HFF-Myc (cell line): ENCODE data around the gene ITPK1.
A peak's percentile ranks its signal among the peaks of the same experiment; 100 is the strongest.

Experiments used
- DNase-seq: peaks from one replicate; pipeline ENCODE4 v3.0.0-alpha.2; 2011; ENCODE audit warnings: low read depth; ENCODE audit errors: extremely low read depth
- H3K4me3 ChIP-seq: replicated peaks from 2 replicates; pipeline ENCODE4 v1.5.1; 2011; ENCODE audit warnings: low read depth, mild to moderate bottlenecking, control low read depth, low read length
- TF ChIP-seq, protein P1 (sequence below): IDR thresholded peaks from 2 replicates; pipeline ENCODE4 v1.5.1; 2012; ENCODE audit warnings: mild to moderate bottlenecking, low read depth, low read length, control low read depth; ENCODE audit errors: missing control alignments

ITPK1 gene

DNA sequence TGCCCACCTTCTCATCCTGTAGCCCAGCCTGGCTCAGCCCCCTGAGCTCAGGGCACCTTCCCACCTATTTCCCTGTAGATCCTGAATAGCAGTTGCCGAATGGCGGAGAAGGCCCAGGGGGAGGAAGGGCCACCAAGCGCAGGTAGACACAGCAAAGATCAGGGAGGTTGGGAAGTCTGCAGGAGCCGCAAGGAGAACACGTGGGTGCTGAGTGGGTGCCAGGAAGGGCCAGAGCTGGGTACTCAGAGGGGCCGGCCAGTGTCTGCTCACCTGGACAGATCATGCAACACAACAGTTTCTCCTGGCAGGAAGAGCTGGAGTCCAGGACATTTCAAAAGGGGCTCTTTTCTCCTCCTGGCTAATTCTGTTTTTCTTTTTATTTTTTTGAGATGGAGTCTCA, 162.2 kb downstream of the ITPK1 start:
- TF ChIP-seq, protein P1, sequence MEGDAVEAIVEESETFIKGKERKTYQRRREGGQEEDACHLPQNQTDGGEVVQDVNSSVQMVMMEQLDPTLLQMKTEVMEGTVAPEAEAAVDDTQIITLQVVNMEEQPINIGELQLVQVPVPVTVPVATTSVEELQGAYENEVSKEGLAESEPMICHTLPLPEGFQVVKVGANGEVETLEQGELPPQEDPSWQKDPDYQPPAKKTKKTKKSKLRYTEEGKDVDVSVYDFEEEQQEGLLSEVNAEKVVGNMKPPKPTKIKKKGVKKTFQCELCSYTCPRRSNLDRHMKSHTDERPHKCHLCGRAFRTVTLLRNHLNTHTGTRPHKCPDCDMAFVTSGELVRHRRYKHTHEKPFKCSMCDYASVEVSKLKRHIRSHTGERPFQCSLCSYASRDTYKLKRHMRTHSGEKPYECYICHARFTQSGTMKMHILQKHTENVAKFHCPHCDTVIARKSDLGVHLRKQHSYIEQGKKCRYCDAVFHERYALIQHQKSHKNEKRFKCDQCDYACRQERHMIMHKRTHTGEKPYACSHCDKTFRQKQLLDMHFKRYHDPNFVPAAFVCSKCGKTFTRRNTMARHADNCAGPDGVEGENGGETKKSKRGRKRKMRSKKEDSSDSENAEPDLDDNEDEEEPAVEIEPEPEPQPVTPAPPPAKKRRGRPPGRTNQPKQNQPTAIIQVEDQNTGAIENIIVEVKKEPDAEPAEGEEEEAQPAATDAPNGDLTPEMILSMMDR: no peak
- no peak overlapping the region for H3K4me3 ChIP-seq
- no peak for DNase-seq

DNA sequence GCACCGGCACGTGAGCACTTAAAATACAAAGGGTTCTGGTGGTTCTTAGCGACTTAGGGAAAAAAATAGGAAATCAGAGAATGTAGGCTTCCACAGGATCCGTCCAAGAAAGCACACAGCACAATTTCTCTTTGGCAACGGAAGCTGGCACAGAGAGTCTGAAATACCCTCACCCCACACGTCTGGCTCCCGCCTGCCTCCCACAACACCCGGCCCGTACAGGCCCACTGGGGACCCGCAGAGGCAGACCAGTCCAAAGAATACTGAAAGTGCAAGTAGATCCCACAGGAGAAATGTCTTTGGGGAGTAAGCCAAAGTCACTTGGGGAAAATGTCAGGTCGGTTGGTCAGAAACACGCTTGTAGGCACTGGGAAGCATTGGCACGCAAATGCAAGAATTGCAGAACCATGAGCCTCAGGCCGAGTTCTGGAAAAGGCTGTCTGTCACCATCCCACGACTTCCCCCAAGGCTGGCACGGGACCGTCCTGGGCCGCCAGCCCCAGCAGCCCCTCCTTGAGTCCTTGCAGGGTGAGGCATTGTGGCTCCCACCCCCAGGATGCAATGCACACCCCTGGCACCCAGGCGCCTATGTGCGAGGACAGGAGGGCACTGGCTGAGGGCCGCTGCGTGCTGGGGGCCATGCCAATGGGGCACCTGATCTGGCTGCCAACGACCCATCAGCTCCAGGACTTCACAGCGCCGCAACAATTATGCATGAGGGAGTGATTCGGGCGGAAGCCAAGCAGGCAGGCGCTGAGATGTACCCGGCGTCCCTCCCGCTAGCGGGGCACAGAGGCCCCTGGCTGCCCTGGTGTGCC, 163.0 kb downstream of the ITPK1 start:
- TF ChIP-seq, protein P1: no peak
- H3K4me3 ChIP-seq: no peak overlapping the region
- DNase-seq: no peak

DNA sequence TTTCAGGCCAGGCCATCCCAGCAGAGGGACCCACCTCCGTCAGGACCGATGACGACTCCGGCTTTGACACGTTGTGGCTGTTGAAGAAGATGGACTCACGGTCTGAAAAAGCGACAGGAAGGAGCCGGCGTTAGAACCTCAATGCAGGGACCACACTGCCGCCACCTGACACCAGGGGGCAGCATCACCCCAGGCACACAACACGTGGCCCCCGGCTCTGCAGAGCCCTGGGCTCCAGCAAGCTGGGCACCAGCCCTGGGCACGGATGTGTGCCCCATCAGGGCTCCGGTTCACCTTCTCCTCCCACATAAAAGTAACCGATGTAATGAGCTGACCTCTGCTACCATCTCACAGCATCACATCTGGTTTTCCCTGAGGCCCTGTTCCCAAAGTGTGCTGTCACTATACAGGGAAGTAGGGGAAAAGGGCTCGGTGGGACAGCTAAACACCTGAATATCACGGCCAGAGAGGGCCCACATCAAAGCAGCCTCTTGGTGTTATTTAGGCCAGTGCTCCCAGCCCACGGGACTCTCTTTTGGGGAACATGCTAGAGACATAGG, 163.7 kb downstream of the ITPK1 start:
- TF ChIP-seq, protein P1: peak; percentile 96
- H3K4me3 ChIP-seq: no peak overlapping the region
- DNase-seq: no peak

DNA sequence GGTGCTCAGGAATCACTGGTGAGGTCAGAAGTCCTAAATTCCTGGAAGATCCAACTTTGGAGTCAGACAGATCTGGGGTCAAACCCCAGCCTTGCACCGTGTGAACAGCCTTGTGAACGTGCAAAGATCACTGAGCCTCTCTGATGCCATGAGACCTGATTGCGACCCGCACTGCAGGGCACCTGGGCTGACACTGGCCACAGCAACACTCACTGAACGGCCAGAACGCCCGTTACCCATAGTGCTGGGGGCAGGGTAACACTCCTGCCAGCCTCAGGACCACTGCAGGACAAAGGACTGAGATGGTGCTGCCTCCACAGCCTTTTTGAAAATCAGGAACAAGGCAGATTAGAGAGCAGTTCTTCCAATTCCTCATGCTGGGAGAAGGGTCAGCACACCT, 164.5 kb downstream of the ITPK1 start:
- TF ChIP-seq, protein P1: no peak
- DNase-seq: no peak
- H3K4me3 ChIP-seq: no peak overlapping the region

DNA sequence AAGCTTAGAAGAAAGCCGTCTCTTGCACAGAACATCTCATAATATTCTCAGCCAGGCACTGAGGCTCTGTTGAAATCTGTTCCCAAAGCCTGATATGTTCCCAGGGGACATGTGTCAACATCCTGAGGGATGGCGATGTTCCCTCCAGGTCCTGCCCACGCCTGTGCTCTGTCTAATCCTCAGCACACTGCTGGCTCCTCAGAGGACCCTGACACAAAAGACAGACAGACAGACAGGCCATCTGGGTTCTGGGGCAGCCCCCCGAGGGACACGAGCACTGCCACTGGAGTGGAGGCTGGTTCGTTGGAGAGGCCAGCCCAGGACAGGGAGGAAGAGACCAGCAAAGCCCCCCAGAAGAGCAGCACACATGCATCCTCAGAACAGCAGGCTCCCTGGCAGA, 165.0 kb downstream of the ITPK1 start:
- H3K4me3 ChIP-seq: no peak overlapping the region
- TF ChIP-seq, protein P1: no peak

DNA sequence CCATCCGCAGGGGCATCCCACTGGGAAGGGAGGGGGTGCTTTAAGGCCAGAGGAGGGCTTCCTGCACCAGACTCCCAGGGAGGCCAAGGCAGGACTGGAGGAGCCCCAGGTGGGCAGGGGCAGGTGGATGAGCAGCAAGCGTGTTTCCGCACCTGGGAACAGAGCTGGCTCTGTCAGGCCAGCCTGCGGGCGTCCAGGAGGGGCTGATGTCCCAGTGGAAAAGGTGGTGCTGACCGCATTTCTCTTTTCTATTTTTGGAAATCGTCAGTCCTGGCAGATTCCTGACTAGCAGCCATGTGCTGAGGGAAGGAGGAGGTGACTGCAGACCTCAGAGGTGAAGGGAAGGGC, 165.6 kb downstream of the ITPK1 start:
- no peak overlapping the region for H3K4me3 ChIP-seq
- TF ChIP-seq, protein P1: no peak
- DNase-seq: no peak

More for the DNA sequence above, 165.0 kb downstream of the ITPK1 start:
- no peak for DNase-seq
